Measurements from ENCODE around the gene CLTC. TPM values are rescaled to one million over a fixed set of nuclear protein-coding genes. Genes with fewer than 3 reads are reported as not detected.

CLTC gene
- total and polyA plus RNA-seq, 2 of the 8 experiments (the other 6 are each of a cell fraction or from before 2014, with no cell fraction given) = 175 to 283 TPM

DNA sequence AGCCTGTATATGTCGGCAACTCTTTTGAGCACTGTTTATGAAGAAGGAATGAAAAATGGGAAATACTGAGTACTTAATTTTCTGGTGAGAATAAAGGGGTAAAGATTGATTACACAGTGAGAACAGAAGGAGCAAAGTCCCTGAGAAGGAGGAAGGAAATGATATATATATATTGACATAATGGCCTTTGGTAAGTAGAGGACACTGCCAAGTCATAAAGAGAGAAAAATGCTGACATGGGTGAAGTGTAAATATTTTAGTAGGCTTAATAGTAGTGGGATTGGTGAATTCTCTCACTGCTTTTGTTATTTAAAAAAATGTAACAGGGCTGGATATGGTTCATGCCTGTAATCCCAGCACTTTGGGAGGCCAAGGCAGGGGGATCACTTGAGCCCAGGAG lies 103.9 kb downstream of the CLTC start (continued):
- TF ChIP-seq, protein P1, sequence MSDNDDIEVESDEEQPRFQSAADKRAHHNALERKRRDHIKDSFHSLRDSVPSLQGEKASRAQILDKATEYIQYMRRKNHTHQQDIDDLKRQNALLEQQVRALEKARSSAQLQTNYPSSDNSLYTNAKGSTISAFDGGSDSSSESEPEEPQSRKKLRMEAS (IDR thresholded peaks at IDR 0.05) = no peak
- TF ChIP-seq, protein P2, sequence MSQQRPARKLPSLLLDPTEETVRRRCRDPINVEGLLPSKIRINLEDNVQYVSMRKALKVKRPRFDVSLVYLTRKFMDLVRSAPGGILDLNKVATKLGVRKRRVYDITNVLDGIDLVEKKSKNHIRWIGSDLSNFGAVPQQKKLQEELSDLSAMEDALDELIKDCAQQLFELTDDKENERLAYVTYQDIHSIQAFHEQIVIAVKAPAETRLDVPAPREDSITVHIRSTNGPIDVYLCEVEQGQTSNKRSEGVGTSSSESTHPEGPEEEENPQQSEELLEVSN (IDR thresholded peaks at IDR 0.05) = no peak
- TF ChIP-seq EZH2 (IDR thresholded peaks at IDR 0.05; ENCODE audit: low read depth, low read length, severe bottlenecking) = no peak
- no peak for TF ChIP-seq RXRA (IDR thresholded peaks at IDR 0.05; ENCODE audit: insufficient read depth, low read depth, low read length)
- no peak for TF ChIP-seq RAD21 (IDR thresholded peaks at IDR 0.05 in 1 of 2, conservative IDR thresholded peaks at IDR 0.05 in 1 of 2; ENCODE audit: low read depth in 2 of 2, low read length in 2 of 2)

All from H1 (cell line).